HG02938 (cell line): ENCODE measurements around the gene EPHA6.
"Not testable (repeated sequence)": the region's sequence is repeated elsewhere in the genome, so short reads cannot be mapped to it uniquely, and the experiment has no call there.

Experiments used
- ATAC-seq: cut with Tn5 transposase; IDR thresholded peaks from one replicate; pipeline ENCODE4 v1.9.1; 2021; ENCODE audit warnings: mild to moderate bottlenecking, moderate library complexity; ENCODE audit not compliant: unreplicated experiment

The EPHA6 gene

GRCh38 chr3:97421565-97421964, 607.2 kb downstream of the EPHA6 start:
- ATAC-seq, result no peak

- no peak for ATAC-seq
Measured at GRCh38 chr3:97425002-97425401, 610.6 kb downstream of the EPHA6 start.

GRCh38 chr3:97430601-97431000, 616.2 kb downstream of the EPHA6 start:
- ATAC-seq, result no peak

- no peak for ATAC-seq
Measured at GRCh38 chr3:97432914-97433313, 618.5 kb downstream of the EPHA6 start.

- ATAC-seq, result no peak
Measured at GRCh38 chr3:97438131-97438530, 623.7 kb downstream of the EPHA6 start.

GRCh38 chr3:97439373-97439772, 625.0 kb downstream of the EPHA6 start:
- no peak for ATAC-seq

GRCh38 chr3:97464035-97464434, 649.6 kb downstream of the EPHA6 start:
- no peak for ATAC-seq

- no peak for ATAC-seq
Measured at GRCh38 chr3:97470481-97470880, 656.1 kb downstream of the EPHA6 start.

GRCh38 chr3:97479740-97480139, 665.3 kb downstream of the EPHA6 start:
- no peak for ATAC-seq

GRCh38 chr3:97480696-97481289, 666.4 kb downstream of the EPHA6 start:
- not testable (repeated sequence) for ATAC-seq

- no peak for ATAC-seq
Measured at GRCh38 chr3:97481416-97481815, 667.0 kb downstream of the EPHA6 start.

- no peak for ATAC-seq
Measured at GRCh38 chr3:97485206-97485605, 670.8 kb downstream of the EPHA6 start.

GRCh38 chr3:97487587-97487986, 673.2 kb downstream of the EPHA6 start:
- ATAC-seq, result no peak

- no peak for ATAC-seq
Measured at GRCh38 chr3:97488741-97489140, 674.3 kb downstream of the EPHA6 start.

GRCh38 chr3:97495896-97496295, 681.5 kb downstream of the EPHA6 start:
- ATAC-seq, result no peak

- ATAC-seq, result no peak
Measured at GRCh38 chr3:97497138-97497537, 682.7 kb downstream of the EPHA6 start.

- ATAC-seq, result no peak
Measured at GRCh38 chr3:97504463-97504862, 690.1 kb downstream of the EPHA6 start.

- ATAC-seq, result no peak
Measured at GRCh38 chr3:97510795-97511194, 696.4 kb downstream of the EPHA6 start.

- ATAC-seq, result no peak
Measured at GRCh38 chr3:97515076-97515475, 700.7 kb downstream of the EPHA6 start.

- no peak for ATAC-seq
Measured at GRCh38 chr3:97530691-97531090, 716.3 kb downstream of the EPHA6 start.

- ATAC-seq, result not testable (repeated sequence)
Measured at GRCh38 chr3:97547573-97547972, 733.2 kb downstream of the EPHA6 start.

- no peak for ATAC-seq
Measured at GRCh38 chr3:97550408-97550807, 736.0 kb downstream of the EPHA6 start.

- no peak for ATAC-seq
Measured at GRCh38 chr3:97552186-97552585, 737.8 kb downstream of the EPHA6 start.
